Measurements from ENCODE around the gene CALN1.
"Not testable (repeated sequence)": the region's sequence is repeated elsewhere in the genome, so short reads cannot be mapped to it uniquely, and the experiment has no call there.

The CALN1 gene

DNA sequence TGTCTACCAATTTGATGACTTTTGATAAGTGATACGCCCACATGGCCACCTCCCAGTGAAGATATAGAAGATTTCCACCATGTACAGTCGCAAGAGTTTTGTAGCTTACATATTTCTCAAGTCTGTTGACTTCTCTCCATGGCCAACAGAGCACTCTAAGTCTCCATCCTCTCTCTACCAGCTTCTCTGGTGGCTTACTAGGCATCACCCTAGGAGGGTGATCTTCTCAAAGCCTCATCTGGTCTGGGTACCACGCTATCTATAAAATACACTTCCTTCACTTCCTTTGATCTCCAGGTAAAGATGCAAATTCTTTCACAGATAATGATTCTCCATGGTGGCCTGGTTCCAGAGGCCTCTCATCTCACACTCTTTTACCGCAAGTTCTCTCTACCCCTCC, 49.9 kb downstream of the CALN1 start:
- Mint-ChIP-seq H3K4me1 (no peaks in the 10 kb centered on the region), H3K27ac (no peak overlapping the region), H3K4me3 (no peak overlapping the region), H3K36me3 (no peaks in the 10 kb centered on the region), H3K9me3 (peaks cover 10% of the 10 kb centered on the region)
- DNase-seq (ENCODE audit: low spot score in 2 of 2), result no peak
- no peak for ATAC-seq

DNA sequence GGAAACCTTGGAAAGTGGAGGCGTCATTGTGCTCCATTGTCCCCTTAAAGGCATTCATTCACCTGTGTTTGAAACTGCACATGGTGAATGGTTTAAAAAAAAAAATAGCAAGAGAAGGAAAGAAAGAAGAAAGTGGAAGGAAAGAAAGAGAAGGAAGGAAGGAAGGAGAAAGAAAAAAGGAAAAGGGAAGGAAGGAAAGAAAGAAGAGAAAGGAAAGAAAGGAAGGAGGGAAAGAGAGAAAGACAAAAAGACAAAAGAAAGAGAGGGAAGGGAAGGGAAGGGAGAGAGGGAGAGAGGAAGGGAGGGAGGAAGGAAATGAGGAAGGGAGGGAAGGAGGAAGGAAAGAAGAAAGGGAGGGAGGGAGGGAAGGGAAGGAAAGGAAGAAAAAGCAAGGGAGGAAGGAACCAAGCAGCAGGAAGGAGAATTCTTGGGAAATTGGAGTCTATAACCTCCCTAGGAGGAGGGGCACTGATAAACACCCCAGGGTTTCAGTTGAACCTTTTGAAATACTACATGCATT, 66.9 kb downstream of the CALN1 start:
- Mint-ChIP-seq H3K27ac (no peak overlapping the region), H3K4me1 (no peaks in the 10 kb centered on the region), H3K4me3 (no peak overlapping the region), H3K36me3 (no peaks in the 10 kb centered on the region), H3K9me3 (peaks cover 3% of the 10 kb centered on the region)
- ATAC-seq, result no peak
- no peak for DNase-seq (ENCODE audit: low spot score in 2 of 2)

DNA sequence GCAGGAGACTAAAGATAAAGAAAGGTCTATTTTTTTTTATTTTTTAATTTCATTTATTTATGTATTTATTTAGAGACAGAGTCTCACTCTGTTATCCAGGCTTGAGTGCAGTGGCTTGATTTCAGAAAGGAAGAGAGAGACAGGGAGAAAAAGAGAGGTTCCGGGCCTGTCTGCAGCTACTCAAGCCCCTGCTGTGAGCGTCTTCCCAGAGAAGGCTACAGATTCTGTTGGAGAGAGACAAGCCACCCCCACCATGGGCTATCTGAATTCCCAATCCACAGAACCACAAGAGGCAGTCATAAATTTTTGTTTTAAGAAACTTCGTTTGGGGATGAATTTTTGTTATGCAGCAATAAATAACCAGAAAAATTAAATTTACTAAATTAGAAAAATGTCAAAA, 68.1 kb downstream of the CALN1 start:
- DNase-seq (ENCODE audit: low spot score in 2 of 2) (no peak), ATAC-seq (no peak)
- H3K4me1 Mint-ChIP-seq, result no peaks in the 10 kb centered on the region
- H3K4me3 Mint-ChIP-seq, result no peak overlapping the region
- no peaks in the 10 kb centered on the region for H3K36me3 Mint-ChIP-seq
- peaks cover 9% of the 10 kb centered on the region for H3K9me3 Mint-ChIP-seq
- H3K27ac Mint-ChIP-seq, result no peak overlapping the region

DNA sequence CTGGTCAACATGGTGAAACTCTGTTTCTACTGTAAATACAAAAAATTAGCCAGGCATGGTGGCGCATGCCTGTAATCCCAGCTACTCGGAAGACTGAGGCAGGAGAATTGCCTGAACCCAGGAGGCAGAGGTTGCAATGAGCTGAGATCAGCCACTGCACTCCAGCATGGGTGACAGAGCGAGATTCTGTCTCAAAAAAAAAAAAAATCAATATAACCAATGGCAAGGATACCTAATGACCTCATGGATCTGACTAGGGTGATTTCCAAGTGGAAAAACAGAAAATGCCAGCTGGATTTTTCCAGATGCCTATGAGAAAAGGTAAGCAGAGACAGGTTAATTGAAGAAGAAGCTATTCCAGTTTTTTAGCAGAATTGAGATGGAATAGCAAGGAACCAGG, 68.8 kb downstream of the CALN1 start:
- H3K9me3 Mint-ChIP-seq, result peaks cover 10% of the 10 kb centered on the region
- ATAC-seq; DNase-seq (ENCODE audit: low spot score in 2 of 2); H3K36me3 Mint-ChIP-seq; H3K27ac Mint-ChIP-seq; H3K4me1 Mint-ChIP-seq; H3K4me3 Mint-ChIP-seq: not testable (repeated sequence)

DNA sequence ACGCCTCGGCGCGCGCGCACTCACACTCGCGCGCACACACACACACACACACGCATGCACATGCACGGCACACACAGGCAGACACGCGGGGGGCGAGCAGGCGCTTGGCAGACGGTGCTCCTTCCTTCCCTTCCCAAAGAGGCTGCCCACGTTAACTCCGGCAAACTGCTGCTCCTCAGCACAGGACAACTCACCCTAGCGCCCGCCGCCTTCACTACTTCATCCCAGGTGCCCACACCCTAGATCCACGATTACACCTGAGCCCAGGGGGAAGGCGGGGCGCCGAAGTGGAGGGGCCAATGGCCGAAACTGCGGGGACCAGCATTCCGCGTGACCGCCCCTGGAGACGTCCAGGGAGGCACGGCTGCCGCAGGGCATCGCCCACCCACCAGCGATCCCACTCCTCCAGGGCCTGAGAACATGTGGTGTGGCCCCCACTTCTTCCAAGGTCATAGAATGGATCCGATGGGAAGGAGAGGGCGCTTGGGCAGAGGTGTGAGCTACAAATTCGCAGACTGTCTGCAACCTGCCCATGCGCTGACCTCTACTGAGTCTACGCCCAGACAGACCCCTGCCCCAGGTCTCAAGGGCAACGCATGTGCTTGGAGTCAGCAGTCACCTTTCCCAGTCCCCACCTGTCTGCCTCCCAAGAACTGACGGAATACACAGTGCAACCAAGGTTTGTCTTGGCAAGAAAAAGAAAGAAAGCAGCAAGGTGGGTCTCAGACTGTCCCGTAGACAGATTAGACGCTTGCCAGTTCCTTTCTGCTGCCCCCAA, 74.6 kb downstream of the CALN1 start:
- no peak overlapping the region for H3K27ac Mint-ChIP-seq

DNA sequence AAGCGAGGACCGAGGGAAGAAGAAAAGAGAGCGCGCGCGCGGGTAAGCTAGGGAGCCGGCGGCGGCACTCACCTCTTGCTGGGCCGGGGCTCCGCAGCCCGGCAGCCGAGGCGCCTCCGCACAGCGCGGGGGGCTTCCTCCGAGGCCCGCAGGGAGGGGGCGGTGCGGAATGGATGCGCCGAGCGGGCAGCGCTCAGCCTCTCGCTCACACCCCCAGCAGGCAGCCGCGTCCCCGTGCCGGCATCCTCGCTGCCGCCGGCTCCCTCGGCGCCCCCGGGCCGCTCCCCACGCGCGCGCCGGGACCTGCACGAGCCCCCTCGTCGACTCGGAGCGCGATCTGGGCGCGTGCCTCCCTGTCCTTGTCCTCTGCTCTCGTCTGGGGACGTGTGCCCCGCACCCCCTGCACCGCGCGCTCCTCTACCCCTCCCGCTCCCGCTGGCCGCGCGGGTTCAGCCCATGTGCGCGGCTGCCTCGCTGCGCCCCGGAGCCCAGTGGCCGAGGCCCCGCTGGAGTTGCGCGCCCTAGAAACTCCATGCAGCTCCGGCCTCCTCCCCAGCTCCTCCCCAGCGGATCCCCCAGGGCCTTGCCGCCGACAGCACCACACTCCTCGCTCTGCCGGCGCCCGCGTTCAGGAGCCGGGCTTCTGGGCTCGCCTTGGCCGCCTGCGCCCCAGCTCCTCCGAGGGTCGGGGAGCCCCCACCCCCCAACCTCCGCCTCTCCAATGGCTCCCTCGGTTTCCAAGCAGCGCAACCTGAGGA, 75.3 kb downstream of the CALN1 start:
- ATAC-seq (no peak), DNase-seq (ENCODE audit: low spot score in 2 of 2) (no peak)
- no peak overlapping the region for H3K27ac Mint-ChIP-seq
- no peaks in the 10 kb centered on the region for H3K4me1 Mint-ChIP-seq
- H3K9me3 Mint-ChIP-seq, result peaks cover 12% of the 10 kb centered on the region
- H3K4me3 Mint-ChIP-seq, result no peak overlapping the region
- H3K36me3 Mint-ChIP-seq, result no peaks in the 10 kb centered on the region

More for the DNA sequence above, 74.6 kb downstream of the CALN1 start:
- ATAC-seq (no peak), DNase-seq (ENCODE audit: low spot score in 2 of 2) (no peak)
- H3K4me3 Mint-ChIP-seq, result no peak overlapping the region
- no peaks in the 10 kb centered on the region for H3K4me1 Mint-ChIP-seq
- peaks cover 12% of the 10 kb centered on the region for H3K9me3 Mint-ChIP-seq
- no peaks in the 10 kb centered on the region for H3K36me3 Mint-ChIP-seq

DNA sequence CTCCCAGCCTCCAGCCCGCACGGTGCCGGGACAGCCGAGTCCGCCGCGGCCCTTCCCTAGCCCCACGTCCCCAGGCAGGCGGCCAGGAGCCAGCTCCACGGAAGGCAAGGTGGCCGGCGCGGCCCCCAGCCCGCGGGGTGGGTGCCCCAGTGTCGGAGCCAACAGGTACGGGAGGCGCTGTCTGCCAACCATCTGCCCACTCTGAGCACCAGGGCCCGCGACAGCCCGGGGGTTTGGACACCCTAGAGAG, 75.8 kb downstream of the CALN1 start:
- no peak for DNase-seq (ENCODE audit: low spot score in 2 of 2)
- Mint-ChIP-seq H3K36me3 (no peaks in the 10 kb centered on the region), H3K9me3 (peaks cover 12% of the 10 kb centered on the region), H3K4me1 (no peaks in the 10 kb centered on the region), H3K27ac (no peak overlapping the region), H3K4me3 (no peak overlapping the region)
- peak; percentile 8 for ATAC-seq

DNA sequence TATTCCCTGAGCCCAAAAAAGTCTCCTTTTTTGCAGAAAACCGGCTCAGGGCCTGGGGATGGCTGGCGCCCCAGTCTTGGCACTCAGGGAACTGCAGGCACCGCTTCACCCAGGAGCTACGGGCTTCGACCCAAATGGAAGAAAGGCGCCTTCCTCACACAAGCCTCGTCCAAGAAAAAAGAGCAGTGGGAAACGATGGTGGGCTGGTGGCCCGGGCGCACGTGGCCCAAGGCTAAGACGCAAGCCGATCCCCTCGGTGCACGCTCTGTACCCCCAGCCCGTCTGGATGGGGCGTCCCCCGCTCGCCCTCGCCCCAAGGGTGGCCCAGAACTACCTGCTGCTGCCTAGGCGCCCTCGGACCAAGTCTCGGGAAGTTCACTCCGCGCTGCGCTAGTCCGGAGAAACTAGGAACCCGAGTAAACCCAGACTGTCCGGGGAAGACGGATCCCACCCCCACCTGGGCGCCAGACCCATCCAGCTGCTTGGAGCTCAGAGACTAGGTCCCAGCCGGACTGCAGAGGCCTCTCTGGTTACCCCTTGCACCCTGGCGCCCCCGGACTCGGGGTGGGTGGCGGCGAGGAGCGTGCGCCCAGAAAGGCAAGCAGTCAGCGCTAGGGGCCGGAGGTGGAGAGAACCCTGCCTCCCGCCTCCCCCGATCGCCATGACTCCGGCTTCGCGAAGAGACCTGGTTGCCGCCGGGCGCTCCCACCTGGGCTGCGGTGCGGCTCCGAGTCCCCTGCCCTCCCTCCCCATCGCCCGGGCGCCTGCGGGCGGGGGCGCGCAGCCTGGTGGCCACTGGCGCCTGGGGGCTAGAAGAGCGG, 76.4 kb downstream of the CALN1 start:
- Mint-ChIP-seq H3K4me1 (no peaks in the 10 kb centered on the region), H3K27ac (no peak overlapping the region), H3K4me3 (no peak overlapping the region), H3K36me3 (no peaks in the 10 kb centered on the region), H3K9me3 (peaks cover 12% of the 10 kb centered on the region)
- ATAC-seq (no peak), DNase-seq (ENCODE audit: low spot score in 2 of 2) (no peak)

DNA sequence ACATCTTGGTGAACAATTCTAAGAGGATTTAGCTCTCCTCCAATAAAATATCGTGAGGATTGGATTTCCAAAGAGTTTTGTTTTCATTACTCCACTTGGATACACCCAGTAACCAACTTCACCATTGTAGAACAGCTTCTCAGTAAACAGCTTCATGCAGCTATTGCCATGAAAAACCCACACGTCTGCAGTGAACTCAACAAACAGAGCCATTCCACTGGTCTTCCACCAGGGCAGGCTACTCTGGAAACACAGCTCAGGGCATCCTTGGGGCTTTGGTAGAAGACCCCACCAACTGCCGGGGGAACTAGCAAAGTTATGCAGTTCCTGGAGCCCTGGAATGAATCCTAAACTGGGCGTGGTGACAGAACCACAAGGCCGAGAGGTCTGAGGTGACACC, 77.4 kb downstream of the CALN1 start:
- Mint-ChIP-seq H3K36me3 (no peaks in the 10 kb centered on the region), H3K9me3 (peaks cover 12% of the 10 kb centered on the region), H3K27ac (no peak overlapping the region), H3K4me1 (no peaks in the 10 kb centered on the region), H3K4me3 (no peak overlapping the region)
- DNase-seq (ENCODE audit: low spot score in 2 of 2), result no peak
- ATAC-seq, result no peak

DNA sequence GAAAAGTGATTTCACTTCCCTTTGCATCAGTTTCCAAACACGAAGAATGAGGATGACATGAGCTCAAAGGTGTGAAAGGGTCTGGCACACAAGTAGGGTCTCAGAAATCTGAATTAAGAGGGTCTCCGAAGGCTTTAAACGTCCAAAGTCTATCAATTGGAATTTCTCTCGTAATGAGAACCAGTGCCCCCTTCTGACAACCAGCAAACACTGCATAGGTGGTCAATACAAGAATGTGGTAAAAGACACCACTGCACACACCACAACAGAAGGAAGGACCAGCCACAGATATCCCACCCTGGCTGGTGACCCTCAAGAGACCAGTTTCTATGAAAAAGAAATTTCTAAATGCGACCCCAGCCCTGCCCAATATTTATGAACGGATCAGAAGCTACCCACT, 78.1 kb downstream of the CALN1 start:
- Mint-ChIP-seq H3K4me3 (no peak overlapping the region), H3K27ac (no peak overlapping the region), H3K36me3 (no peaks in the 10 kb centered on the region), H3K9me3 (peaks cover 10% of the 10 kb centered on the region), H3K4me1 (no peaks in the 10 kb centered on the region)
- ATAC-seq (no peak), DNase-seq (ENCODE audit: low spot score in 2 of 2) (no peak)

DNA sequence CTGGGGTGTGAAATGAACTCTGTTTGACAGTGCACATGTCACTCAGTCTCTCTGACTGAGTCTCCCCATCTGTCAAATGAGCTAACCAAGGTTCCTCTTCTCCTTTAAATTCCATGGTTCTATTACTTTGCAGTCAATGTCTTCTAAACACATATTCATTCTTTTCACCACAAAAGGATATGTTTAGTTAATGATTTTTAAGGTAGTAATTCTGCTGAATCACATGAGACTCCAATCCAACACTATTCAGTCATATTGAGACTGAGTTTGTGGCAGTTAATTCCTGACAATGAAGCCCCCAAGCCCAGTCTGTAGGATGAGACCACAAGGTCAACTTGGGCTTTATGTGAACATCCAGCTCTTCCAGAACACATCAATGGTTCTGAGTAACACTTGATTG, 85.3 kb downstream of the CALN1 start:
- H3K27ac Mint-ChIP-seq, result no peak overlapping the region
- H3K4me1 Mint-ChIP-seq, result no peaks in the 10 kb centered on the region
- DNase-seq (ENCODE audit: low spot score in 2 of 2) (no peak), ATAC-seq (no peak)
- H3K9me3 Mint-ChIP-seq, result peaks cover 5% of the 10 kb centered on the region
- H3K36me3 Mint-ChIP-seq, result no peaks in the 10 kb centered on the region
- no peak overlapping the region for H3K4me3 Mint-ChIP-seq

DNA sequence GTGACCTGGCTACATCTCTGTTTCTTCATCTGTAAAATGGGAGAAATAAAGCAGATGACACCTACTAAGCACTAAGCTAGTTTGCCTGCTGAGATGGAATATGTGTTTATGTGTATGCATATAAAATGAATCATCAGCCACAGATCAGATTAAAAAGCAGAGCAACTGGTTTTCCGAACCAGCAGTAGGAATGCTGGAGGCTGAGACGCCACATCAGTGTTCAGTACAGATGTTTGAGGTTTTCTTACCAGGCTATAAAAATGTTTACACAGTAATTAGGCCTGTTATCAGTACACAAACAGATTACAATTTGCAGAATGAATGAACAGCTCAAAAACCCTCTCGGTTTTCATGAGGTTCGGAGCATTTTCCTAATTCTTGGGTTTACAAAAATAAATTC, 85.8 kb downstream of the CALN1 start:
- peaks cover 5% of the 10 kb centered on the region for H3K9me3 Mint-ChIP-seq
- no peak for ATAC-seq
- no peak overlapping the region for H3K4me3 Mint-ChIP-seq
- H3K27ac Mint-ChIP-seq, result no peak overlapping the region
- DNase-seq (ENCODE audit: low spot score in 2 of 2), result no peak
- H3K4me1 Mint-ChIP-seq, result no peaks in the 10 kb centered on the region
- H3K36me3 Mint-ChIP-seq, result no peaks in the 10 kb centered on the region

DNA sequence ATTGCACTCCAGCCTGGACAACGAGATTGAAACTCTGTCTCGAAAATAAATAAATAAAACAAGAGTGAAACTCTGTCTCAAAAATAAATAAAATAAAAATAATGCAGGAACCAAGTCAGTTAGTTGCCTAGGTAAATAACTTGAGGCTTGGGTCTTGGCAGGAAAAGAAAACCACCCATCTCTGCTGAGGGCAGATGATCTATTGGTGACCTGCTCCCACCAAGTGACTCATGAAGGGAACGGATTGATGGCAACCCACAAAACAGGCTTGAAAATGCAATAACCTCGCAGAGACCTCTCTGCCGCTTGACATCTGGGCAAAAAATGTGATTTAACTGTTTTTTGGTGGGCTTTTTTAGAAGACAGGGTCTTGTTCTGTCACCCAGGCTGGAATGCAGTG, 86.6 kb downstream of the CALN1 start:
- H3K4me1 Mint-ChIP-seq, result no peaks in the 10 kb centered on the region
- no peak for ATAC-seq
- H3K36me3 Mint-ChIP-seq, result no peaks in the 10 kb centered on the region
- H3K4me3 Mint-ChIP-seq, result no peak overlapping the region
- no peak for DNase-seq (ENCODE audit: low spot score in 2 of 2)
- peaks cover 5% of the 10 kb centered on the region for H3K9me3 Mint-ChIP-seq
- H3K27ac Mint-ChIP-seq, result no peak overlapping the region

DNA sequence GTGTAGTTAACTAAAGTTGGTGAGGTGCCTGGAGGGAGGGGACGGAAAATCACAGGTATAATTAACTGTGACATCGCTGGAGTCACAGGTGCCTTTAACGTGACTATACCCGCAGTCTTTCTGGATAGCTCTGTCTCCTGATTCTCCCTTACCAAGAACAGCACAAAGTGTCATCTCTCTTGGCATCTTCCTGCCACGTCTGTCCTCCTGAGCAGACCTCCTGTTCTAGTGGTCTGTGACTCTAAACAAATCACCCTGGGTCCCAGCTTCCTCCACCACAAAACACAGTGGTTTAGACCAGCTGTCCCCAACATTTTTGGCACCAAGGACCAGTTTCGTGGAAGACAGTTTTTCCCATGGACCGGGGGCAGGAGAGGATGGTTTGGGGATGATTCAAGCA, 90.5 kb downstream of the CALN1 start:
- Mint-ChIP-seq H3K27ac (no peak overlapping the region), H3K4me3 (no peak overlapping the region), H3K9me3 (peaks cover 3% of the 10 kb centered on the region), H3K36me3 (no peaks in the 10 kb centered on the region), H3K4me1 (no peaks in the 10 kb centered on the region)
- DNase-seq (ENCODE audit: low spot score in 2 of 2), result no peak
- ATAC-seq, result no peak

DNA sequence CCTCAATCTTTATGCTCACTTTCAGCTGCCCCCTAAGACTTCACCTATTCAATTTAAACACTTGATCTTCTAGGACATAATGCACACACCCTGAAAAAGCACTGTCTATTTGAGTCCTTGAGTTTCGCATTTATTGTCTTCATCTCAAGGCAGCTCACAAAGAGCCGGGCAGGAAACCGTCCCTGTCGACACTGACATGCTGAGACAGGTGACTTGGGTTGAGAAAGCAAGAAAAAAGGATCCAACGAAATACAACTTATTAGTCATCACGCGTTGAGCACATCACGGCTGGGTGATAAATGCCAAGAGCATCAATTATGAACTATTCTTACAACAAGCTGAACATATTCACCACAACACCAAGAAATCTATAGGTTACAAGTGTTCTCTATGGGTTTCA, 91.1 kb downstream of the CALN1 start:
- H3K36me3 Mint-ChIP-seq, result no peaks in the 10 kb centered on the region

More for the DNA sequence above, 91.1 kb downstream of the CALN1 start:
- Mint-ChIP-seq H3K9me3 (peaks cover 3% of the 10 kb centered on the region), H3K4me3 (no peak overlapping the region), H3K27ac (no peak overlapping the region), H3K4me1 (no peaks in the 10 kb centered on the region)
- DNase-seq (ENCODE audit: low spot score in 2 of 2) (no peak), ATAC-seq (no peak)

All from stimulated activated effector memory CD8-positive, alpha-beta T cell treated with anti-CD3 and anti-CD28 coated beads, Interleukin-12 subunit alpha, Interleukin-12 subunit beta, amount 100 ng/mL, for 72 hours (primary cell).